ENCODE results near the gene KCNJ5. TPM values are rescaled to one million over a fixed set of nuclear protein-coding genes. Genes with fewer than 3 reads are reported as not detected.

Gene KCNJ5
- total RNA-seq, 1 experiment from 2014 or later = 0.17 TPM

- no peak overlapping the region for H2AFZ ChIP-seq (ENCODE audit: low read depth, low read length, poor library complexity, severe bottlenecking)
- intact Hi-C loops (cut with micrococcal nuclease) = no loop called here
- CTCF ChIA-PET = no interaction called here
Observed at GRCh38 chr11:128942272-128942612, 51.1 kb downstream of the KCNJ5 start.

More at GRCh38 chr11:128942272-128942612, 51.1 kb downstream of the KCNJ5 start:
- Histone ChIP-seq H3K36me3 (ENCODE audit: control insufficient read depth in 1 of 2, insufficient read depth in 2 of 2, low read length in 2 of 2) (no peaks in the 10 kb centered on the region), H3K9me2 (ENCODE audit: insufficient read depth) (no peaks in the 10 kb centered on the region), H3K9ac (ENCODE audit: low read length) (no peak overlapping the region), H4K20me1 (ENCODE audit: insufficient read depth) (no peaks in the 10 kb centered on the region), H3K79me2 (ENCODE audit: insufficient read depth, low read length) (no peaks in the 10 kb centered on the region), H3K4me3 (replicated peaks in 1 of 2; ENCODE audit: low read depth in 1 of 2, low read length in 2 of 2) (no peak overlapping the region), H3K4me2 (ENCODE audit: low read length) (no peak overlapping the region), H3K4me1 (ENCODE audit: control insufficient read depth in 1 of 2, insufficient read depth in 2 of 2, low read length in 2 of 2) (no peaks in the 10 kb centered on the region), H3K9me3 (ENCODE audit: control insufficient read depth in 1 of 2, insufficient read depth in 1 of 2, low read depth in 1 of 2, low read length in 2 of 2) (no peaks in the 10 kb centered on the region), H3K27me3 (ENCODE audit: insufficient read depth, low read length) (no peaks in the 10 kb centered on the region), H3K27ac (ENCODE audit: low read depth, low read length) (no peak overlapping the region)
- no peak for DNase-seq (ENCODE audit: low read depth, low spot score)
- no peak for TF ChIP-seq EZH2 (IDR thresholded peaks at IDR 0.05)
- no peak for TF ChIP-seq RAD21 (IDR thresholded peaks at IDR 0.05; ENCODE audit: low read depth)
- TF ChIP-seq EGR1 (IDR thresholded peaks at IDR 0.05; ENCODE audit: low read depth) = no peak
- no peak for TF ChIP-seq CBX3 (IDR thresholded peaks at IDR 0.05; ENCODE audit: low read depth)
- no peak for TF ChIP-seq CEBPB (IDR thresholded peaks at IDR 0.05; ENCODE audit: low read depth)
- no peak for TF ChIP-seq ZNF274 (IDR thresholded peaks at IDR 0.05; ENCODE audit: low read depth, low read length)
- TF ChIP-seq CTCF (IDR thresholded peaks at IDR 0.05 in 2 of 3, conservative IDR thresholded peaks at IDR 0.05 in 1 of 3; ENCODE audit: borderline replicate concordance in 1 of 3, insufficient read depth in 1 of 3, low read depth in 2 of 3, low read length in 2 of 3) = no peak
- no peak for TF ChIP-seq JUND (IDR thresholded peaks at IDR 0.05)
- TF ChIP-seq TCF7L2 (IDR thresholded peaks at IDR 0.05; ENCODE audit: borderline replicate concordance, extremely low read depth, insufficient read depth, insufficient read length) = no peak
- TF ChIP-seq ATF3 (IDR thresholded peaks at IDR 0.05) = no peak
- TF ChIP-seq YY1 (IDR thresholded peaks at IDR 0.05; ENCODE audit: extremely low read depth, insufficient replicate concordance, low read depth, low read length) = no peak
- TF ChIP-seq EZH2phosphoT487 (IDR thresholded peaks at IDR 0.05; ENCODE audit: borderline replicate concordance) = no peak
- TF ChIP-seq SIN3A (IDR thresholded peaks at IDR 0.05; ENCODE audit: low read depth) = no peak
- TF ChIP-seq SP1 (IDR thresholded peaks at IDR 0.05; ENCODE audit: low read depth) = no peak
- no peak for TF ChIP-seq SRF (IDR thresholded peaks at IDR 0.05; ENCODE audit: low read depth)
- no peak for TF ChIP-seq POLR2A (IDR thresholded peaks at IDR 0.05; ENCODE audit: borderline replicate concordance, extremely low read depth, insufficient read depth, insufficient read length)
- TF ChIP-seq ELF1 (IDR thresholded peaks at IDR 0.05; ENCODE audit: borderline replicate concordance, low read depth) = no peak
- ChIA-PET RAD21 (ENCODE audit: low non-redundant PET in 1 of 2, low total read pairs in 2 of 2, uncharacterized antibody in 2 of 2, unreplicated experiment in 2 of 2) (no interaction called here), POLR2A (no interaction called here)
- no peak for ATAC-seq
- no TSS peak for BruUV-seq (replicated peaks)
